Vagina (tissue), 2 donors: ENCODE measurements around the gene CAMK2N1. TPM values are rescaled to one million over a fixed set of nuclear protein-coding genes. Genes with fewer than 3 reads are reported as not detected.

Experiments
- DNase-seq, 2 donors: peaks; one replicate each; pipeline ENCODE4 v3.0.0-alpha.2; 2017; ENCODE audit errors: extremely low spot score in 2 of 2
- H3K27ac ChIP-seq: fragments of 200-600 bp; sonication (generic); one replicate; pipeline ENCODE4 v1.5.1; 2019
- H3K27me3 ChIP-seq: fragments of 200-600 bp; sonication (generic); one replicate; pipeline ENCODE4 v1.5.1; 2019
- H3K36me3 ChIP-seq, 2 donors: fragments of 200-600 bp; sonication (generic); one replicate each; pipeline ENCODE4 v1.5.1; 2017 to 2019
- H3K4me1 ChIP-seq: fragments of 200-600 bp; sonication (generic); one replicate; pipeline ENCODE4 v1.5.1; 2019
- H3K4me3 ChIP-seq, 2 donors: fragments of 200-600 bp; sonication (generic); 1 replicate in 1 of 2; 2 replicates in 1 of 2; pipeline ENCODE4 v1.5.1; 2016 to 2019
- H3K9me3 ChIP-seq: fragments of 200-600 bp; sonication (generic); one replicate; pipeline ENCODE4 v1.5.1; 2019
- CTCF ChIP-seq, 3 experiments: fragments of 450-650 bp in 2 of 3; fragments of 200-600 bp in 1 of 3; sonication (generic) in 1 of 3; IDR thresholded peaks; one replicate each; pipeline ENCODE4 v1.5.1; 2017 to 2019; ENCODE audit warnings: antibody characterized with exemption in 3 of 3, mild to moderate bottlenecking in 2 of 3, moderate library complexity in 2 of 3
- POLR2A ChIP-seq, 2 donors: fragments of 450-650 bp; IDR thresholded peaks; one replicate each; pipeline ENCODE4 v1.6.1; 2017; ENCODE audit warnings: antibody characterized with exemption in 2 of 2, mild to moderate bottlenecking in 2 of 2, moderate library complexity in 2 of 2
- POLR2AphosphoS5 ChIP-seq, 2 donors: sonication (generic); formaldehyde crosslinking; IDR thresholded peaks; one replicate each; pipeline ENCODE4 v1.9.0; 2017; ENCODE audit warnings: antibody characterized with exemption in 2 of 2, mild to moderate bottlenecking in 2 of 2, low read depth in 1 of 2; ENCODE audit not compliant: insufficient read depth in 1 of 2
- intact Hi-C: fragments of 100-400 bp; cut with DNase I; formaldehyde crosslinking; loops from one replicate; pipeline ENCODE4 v1.15.1; 2023
- total RNA-seq: library from RNA; depleted of rRNA; stranded (reverse); fragments of >200 nt; gene quantifications from one replicate; pipeline ENCODE4 v1.2.3, GENCODE V29; 2016

CAMK2N1 gene
- total RNA-seq, 1 donor from 2014 or later: 18.9 TPM

GRCh38 chr1:20496241-20496661 lies 10.2 kb upstream of the CAMK2N1 start:
- DNase-seq: no peak
- Histone ChIP-seq H3K4me1 (no peaks in the 10 kb centered on the region), H3K4me3 (no peak overlapping the region), H3K36me3 (peaks cover 3 to 36% of the 10 kb centered on the region in 2 donors), H3K27ac (no peak overlapping the region), H3K9me3 (no peaks in the 10 kb centered on the region), H3K27me3 (no peaks in the 10 kb centered on the region)
- intact Hi-C loops: loop anchor here (10.0 kb wide), 2 partner anchors 131 to 291 kb away; no protein-coding TSS in a partner anchor
- TF ChIP-seq CTCF (IDR thresholded peaks at IDR 0.05) (no peak), POLR2AphosphoS5 (IDR thresholded peaks at IDR 0.05; ENCODE audit: insufficient read depth in 1 of 2, low read depth in 1 of 2) (no peak), POLR2A (IDR thresholded peaks at IDR 0.05) (no peak)

- intact Hi-C loops: loop anchor here (10.0 kb wide), 2 partner anchors 131 to 291 kb away; no protein-coding TSS in a partner anchor
- Histone ChIP-seq H3K4me1 (no peaks in the 10 kb centered on the region), H3K36me3 (peaks cover 3 to 30% of the 10 kb centered on the region in 2 donors), H3K27me3 (no peaks in the 10 kb centered on the region), H3K27ac (no peak overlapping the region), H3K4me3 (no peak overlapping the region), H3K9me3 (no peaks in the 10 kb centered on the region)
- TF ChIP-seq POLR2AphosphoS5 (IDR thresholded peaks at IDR 0.05; ENCODE audit: insufficient read depth in 1 of 2, low read depth in 1 of 2) (no peak), CTCF (IDR thresholded peaks at IDR 0.05) (no peak), POLR2A (IDR thresholded peaks at IDR 0.05) (no peak)
- no peak for DNase-seq
Observed at GRCh38 chr1:20495661-20496060, 9.7 kb upstream of the CAMK2N1 start.

GRCh38 chr1:20494609-20495311 lies 8.8 kb upstream of the CAMK2N1 start:
- Histone ChIP-seq H3K9me3 (no peaks in the 10 kb centered on the region), H3K27me3 (no peaks in the 10 kb centered on the region), H3K4me1 (no peaks in the 10 kb centered on the region), H3K27ac (no peak overlapping the region), H3K4me3 (no peak overlapping the region), H3K36me3 (peaks cover 0 to 21% of the 10 kb centered on the region in 2 donors)
- intact Hi-C loops: loop anchor here (5.0 to 10.0 kb wide), 3 partner anchors 130 to 577 kb away; no protein-coding TSS in a partner anchor
- no peak for DNase-seq
- no peak for TF ChIP-seq POLR2A (IDR thresholded peaks at IDR 0.05)
- no peak for TF ChIP-seq POLR2AphosphoS5 (IDR thresholded peaks at IDR 0.05; ENCODE audit: insufficient read depth in 1 of 2, low read depth in 1 of 2)
- TF ChIP-seq CTCF (IDR thresholded peaks at IDR 0.05): no peak

GRCh38 chr1:20493839-20494608 lies 8.0 kb upstream of the CAMK2N1 start:
- Histone ChIP-seq H3K4me1 (no peaks in the 10 kb centered on the region), H3K4me3 (peak overlapping the region in 1 of 2 donors; percentile 8), H3K36me3 (peaks cover 0 to 14% of the 10 kb centered on the region in 2 donors), H3K27me3 (no peaks in the 10 kb centered on the region), H3K9me3 (no peaks in the 10 kb centered on the region), H3K27ac (no peak overlapping the region)
- peak; percentile 89 to 99 (median 98) for TF ChIP-seq CTCF (IDR thresholded peaks at IDR 0.05)
- no peak for TF ChIP-seq POLR2A (IDR thresholded peaks at IDR 0.05)
- TF ChIP-seq POLR2AphosphoS5 (IDR thresholded peaks at IDR 0.05; ENCODE audit: insufficient read depth in 1 of 2, low read depth in 1 of 2): peak; percentile 8 to 49
- peak in 1 of 2 donors; percentile 95 for DNase-seq
- intact Hi-C loops: loop anchor here (5.0 to 10.0 kb wide), 3 partner anchors 129 to 577 kb away; no protein-coding TSS in a partner anchor
